Skeletal muscle tissue (tissue), 4 donors: Measurements from ENCODE around the gene TRUB2. TPM values are rescaled to one million over a fixed set of nuclear protein-coding genes. Genes with fewer than 3 reads are reported as not detected.

Source experiments
- H3K27ac ChIP-seq: one replicate; pipeline ENCODE4 v1.7.0; 2013; ENCODE audit warnings: mild to moderate bottlenecking, low read depth, low read length, inconsistent platforms
- H3K27me3 ChIP-seq, 3 donors: one replicate each; pipeline ENCODE4 v1.7.0; 2013; ENCODE audit warnings: low read length in 3 of 3; ENCODE audit not compliant: control insufficient read depth in 3 of 3, insufficient read depth in 3 of 3
- H3K36me3 ChIP-seq, 3 donors: one replicate each; pipeline ENCODE4 v1.7.0; 2013; ENCODE audit warnings: low read length in 3 of 3; ENCODE audit not compliant: control insufficient read depth in 3 of 3, insufficient read depth in 3 of 3
- H3K4me1 ChIP-seq, 3 donors: one replicate each; pipeline ENCODE4 v1.7.0; 2013; ENCODE audit warnings: low read length in 3 of 3, mild to moderate bottlenecking in 3 of 3; ENCODE audit not compliant: control insufficient read depth in 3 of 3, insufficient read depth in 3 of 3
- H3K4me3 ChIP-seq, 3 donors: one replicate each; pipeline ENCODE4 v1.7.0; 2013; ENCODE audit warnings: low read length in 3 of 3
- H3K9ac ChIP-seq, 3 donors: one replicate each; pipeline ENCODE4 v1.7.0; 2013; ENCODE audit warnings: low read length in 3 of 3, mild to moderate bottlenecking in 3 of 3, moderate library complexity in 2 of 3, low read depth in 1 of 3
- H3K9me3 ChIP-seq, 3 donors: one replicate each; pipeline ENCODE4 v1.7.0; 2013; ENCODE audit warnings: low read length in 3 of 3; ENCODE audit not compliant: control insufficient read depth in 3 of 3
- total RNA-seq: library from RNA; depleted of rRNA; stranded (reverse); fragments of >200 nt; gene quantifications from one replicate; pipeline ENCODE4 v1.2.3, GENCODE V29; 2014
- donor health status: Osteomylitis.

TRUB2 gene
- total RNA-seq, 1 donor from 2014 or later, result 11.0 TPM

DNA sequence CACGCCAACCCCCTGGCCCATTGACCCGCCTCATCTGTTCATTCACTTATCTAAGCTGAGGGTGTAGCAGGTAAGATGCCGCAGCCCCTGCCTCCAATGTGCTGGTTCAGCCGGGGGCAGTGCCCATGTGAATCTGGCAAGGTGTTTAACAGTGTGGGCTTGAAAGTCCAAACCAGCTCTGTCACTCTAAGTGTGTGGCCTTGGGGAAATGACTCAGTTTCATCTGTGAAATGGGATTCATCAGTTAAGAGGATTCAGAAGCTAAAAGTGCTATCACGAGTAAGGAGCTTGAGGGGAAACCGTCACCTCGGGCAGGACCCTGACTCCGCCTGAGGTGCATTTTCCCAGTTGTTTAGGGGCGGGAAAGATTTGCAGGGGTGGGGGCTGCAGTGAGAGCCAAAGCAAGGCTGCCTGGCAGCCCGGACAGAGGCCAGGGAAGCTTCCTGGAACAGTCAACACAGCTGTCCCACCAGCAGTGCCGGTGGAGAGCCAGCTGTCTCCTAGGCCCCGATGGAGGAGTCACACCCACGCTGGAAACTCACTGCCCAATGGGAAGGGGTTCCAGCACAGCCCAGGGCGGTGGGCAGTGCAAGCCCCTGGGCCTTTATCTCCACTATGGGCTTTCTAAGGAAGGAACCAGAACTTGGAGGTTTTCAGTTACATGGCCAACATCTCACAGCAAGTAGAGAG, 39.2 kb upstream of the TRUB2 start:
- H3K9me3 ChIP-seq, result no peaks in the 10 kb centered on the region
- peak overlapping the region; percentile 79 to 80 (median 79) for H3K4me3 ChIP-seq
- peaks cover 2 to 7% (median 4%) of the 10 kb centered on the region in 3 donors for H3K36me3 ChIP-seq
- peak overlapping the region; percentile 25 for H3K27ac ChIP-seq
- peaks cover 0 to 8% (median 4%) of the 10 kb centered on the region in 3 donors for H3K27me3 ChIP-seq
- peak overlapping the region; percentile 63 to 81 (median 69) for H3K9ac ChIP-seq
- peaks cover 18 to 22% (median 19%) of the 10 kb centered on the region in 3 donors for H3K4me1 ChIP-seq

DNA sequence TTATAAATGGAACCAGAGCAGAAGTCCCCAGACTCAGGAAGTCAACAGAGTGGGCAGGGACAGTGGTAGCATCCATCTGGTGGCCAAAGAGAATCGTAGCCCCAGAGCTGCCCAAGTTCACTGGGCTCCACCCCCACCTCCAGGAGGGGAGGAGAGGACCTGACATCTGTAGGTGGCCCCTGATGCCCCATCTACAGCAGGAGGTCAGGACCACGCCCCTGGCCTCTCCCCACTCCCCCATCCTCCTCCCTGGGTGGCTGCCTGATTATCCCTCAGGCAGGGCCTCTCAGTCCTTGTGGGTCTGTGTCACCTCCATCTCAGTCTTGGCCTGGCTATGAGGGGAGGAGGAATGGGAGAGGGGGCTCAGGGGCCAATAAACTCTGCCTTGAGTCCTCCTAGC, 38.6 kb upstream of the TRUB2 start:
- no peak overlapping the region for H3K9ac ChIP-seq
- no peak overlapping the region for H3K27ac ChIP-seq
- peaks cover 18 to 22% (median 19%) of the 10 kb centered on the region in 3 donors for H3K4me1 ChIP-seq
- peaks cover 0 to 7% (median 4%) of the 10 kb centered on the region in 3 donors for H3K27me3 ChIP-seq
- no peak overlapping the region for H3K4me3 ChIP-seq
- peaks cover 5 to 10% (median 5%) of the 10 kb centered on the region in 3 donors for H3K36me3 ChIP-seq
- H3K9me3 ChIP-seq, result no peaks in the 10 kb centered on the region

DNA sequence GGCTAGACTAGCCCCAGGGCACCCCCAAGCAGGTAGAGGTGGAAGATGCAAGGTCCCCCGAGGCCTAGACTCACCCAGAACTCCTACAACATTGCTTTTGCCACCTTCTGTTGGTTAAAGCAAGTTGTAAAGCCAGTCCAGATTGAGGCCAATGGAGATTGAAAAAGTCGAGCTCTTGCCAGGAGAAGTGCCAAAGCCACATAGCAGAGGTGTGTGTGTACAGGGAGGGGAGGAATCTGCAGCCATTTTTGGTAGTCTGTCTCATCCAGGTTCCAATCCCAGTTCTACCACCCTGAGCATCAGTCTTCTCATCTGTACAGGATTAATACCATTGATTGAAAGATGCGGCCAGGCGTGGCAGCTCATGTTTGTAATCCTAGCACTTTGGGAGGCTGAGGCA, 36.6 kb upstream of the TRUB2 start:
- Histone ChIP-seq H3K4me1 (peaks cover 10 to 14% (median 11%) of the 10 kb centered on the region in 3 donors), H3K4me3 (no peak overlapping the region), H3K9me3 (no peaks in the 10 kb centered on the region), H3K9ac (no peak overlapping the region), H3K27me3 (no peaks in the 10 kb centered on the region), H3K36me3 (peaks cover 15 to 20% (median 18%) of the 10 kb centered on the region in 3 donors), H3K27ac (no peak overlapping the region)

DNA sequence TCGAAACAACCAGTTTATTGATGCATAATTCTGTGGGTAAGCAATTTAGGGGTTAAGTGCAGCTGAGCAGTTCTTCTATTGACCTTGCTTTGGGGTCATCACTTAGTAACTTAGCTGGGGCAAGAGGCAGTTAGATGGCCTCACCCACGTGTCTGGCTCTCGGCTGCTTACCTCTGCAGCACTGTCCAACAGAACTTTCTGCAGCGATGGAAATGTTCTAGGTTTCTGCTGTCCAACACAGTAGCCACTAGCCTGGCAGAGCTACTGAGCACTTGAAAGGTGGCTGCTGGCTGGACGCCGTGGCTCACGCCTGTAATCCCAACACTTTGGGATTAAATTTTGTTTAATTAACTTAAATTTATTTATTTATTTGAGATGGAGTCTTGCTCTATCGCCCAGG, 35.8 kb upstream of the TRUB2 start:
- Histone ChIP-seq H3K4me3 (no peak overlapping the region), H3K36me3 (peaks cover 19 to 24% (median 23%) of the 10 kb centered on the region in 3 donors), H3K27me3 (no peaks in the 10 kb centered on the region), H3K4me1 (peaks cover 10 to 14% (median 11%) of the 10 kb centered on the region in 3 donors), H3K27ac (no peak overlapping the region), H3K9ac (no peak overlapping the region), H3K9me3 (no peaks in the 10 kb centered on the region)

DNA sequence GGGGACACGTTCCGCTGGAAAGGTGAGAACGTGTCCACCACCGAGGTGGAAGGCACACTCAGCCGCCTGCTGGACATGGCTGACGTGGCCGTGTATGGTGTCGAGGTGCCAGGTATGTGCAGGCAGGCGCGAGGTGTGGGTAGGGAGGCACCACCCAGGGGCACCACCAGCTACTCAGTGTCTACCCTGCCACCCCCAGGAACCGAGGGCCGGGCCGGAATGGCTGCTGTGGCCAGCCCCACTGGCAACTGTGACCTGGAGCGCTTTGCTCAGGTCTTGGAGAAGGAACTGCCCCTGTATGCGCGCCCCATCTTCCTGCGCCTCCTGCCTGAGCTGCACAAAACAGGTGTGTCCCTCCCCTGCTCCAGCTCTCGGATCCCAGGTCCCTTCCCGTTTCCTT, 33.2 kb upstream of the TRUB2 start:
- no peaks in the 10 kb centered on the region for H3K4me1 ChIP-seq
- H3K27ac ChIP-seq, result no peak overlapping the region
- H3K36me3 ChIP-seq, result peaks cover 29 to 33% (median 32%) of the 10 kb centered on the region in 3 donors
- H3K9me3 ChIP-seq, result no peaks in the 10 kb centered on the region
- no peaks in the 10 kb centered on the region for H3K27me3 ChIP-seq
- no peak overlapping the region for H3K9ac ChIP-seq
- H3K4me3 ChIP-seq, result no peak overlapping the region

DNA sequence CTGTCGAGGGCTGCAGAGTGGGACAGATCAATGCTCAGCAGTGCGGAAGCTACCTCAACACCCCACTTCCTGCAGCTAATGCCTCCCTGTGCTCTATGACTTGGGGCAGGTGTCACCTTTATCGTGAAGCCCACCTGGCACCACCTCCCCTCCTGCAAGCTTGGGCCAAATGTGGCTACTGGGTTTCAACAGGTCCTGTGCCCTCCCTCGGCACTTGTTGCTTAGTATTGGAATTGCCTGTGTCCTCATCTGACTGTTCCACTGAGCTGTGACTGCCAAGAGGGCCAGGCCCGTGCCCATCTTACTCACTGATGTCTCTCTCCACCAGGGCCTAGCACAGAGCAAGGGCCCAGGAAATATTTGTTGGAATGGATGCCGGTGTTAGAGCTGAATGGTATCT, 27.5 kb upstream of the TRUB2 start:
- peaks cover 58 to 63% (median 59%) of the 10 kb centered on the region in 3 donors for H3K36me3 ChIP-seq
- H3K27me3 ChIP-seq, result no peaks in the 10 kb centered on the region
- H3K9me3 ChIP-seq, result no peaks in the 10 kb centered on the region
- no peak overlapping the region for H3K4me3 ChIP-seq
- H3K27ac ChIP-seq, result no peak overlapping the region
- no peaks in the 10 kb centered on the region for H3K4me1 ChIP-seq
- H3K9ac ChIP-seq, result no peak overlapping the region

DNA sequence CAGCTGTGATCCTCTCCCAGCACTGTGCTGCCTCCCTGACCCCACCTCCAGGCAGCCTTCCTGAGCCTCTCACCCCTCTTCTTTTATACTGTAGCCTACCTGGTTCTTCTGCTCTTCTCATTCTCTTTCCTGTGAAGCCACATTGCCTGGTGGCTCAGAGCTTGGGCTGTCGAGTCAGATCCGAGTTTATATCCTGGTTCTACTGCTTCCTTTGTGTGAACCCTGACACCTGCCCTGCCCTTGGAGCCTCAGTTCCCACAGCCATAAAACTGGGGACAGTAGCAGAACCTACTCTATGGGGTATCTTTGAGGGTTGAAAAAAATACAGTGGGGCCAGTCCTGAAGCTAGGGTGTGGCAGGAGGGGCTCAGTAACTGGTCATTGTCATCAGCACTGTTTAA, 26.9 kb upstream of the TRUB2 start:
- Histone ChIP-seq H3K9me3 (no peaks in the 10 kb centered on the region), H3K9ac (no peak overlapping the region), H3K27ac (no peak overlapping the region), H3K4me3 (no peak overlapping the region), H3K4me1 (no peaks in the 10 kb centered on the region), H3K27me3 (no peaks in the 10 kb centered on the region), H3K36me3 (peaks cover 64 to 67% (median 65%) of the 10 kb centered on the region in 3 donors)

DNA sequence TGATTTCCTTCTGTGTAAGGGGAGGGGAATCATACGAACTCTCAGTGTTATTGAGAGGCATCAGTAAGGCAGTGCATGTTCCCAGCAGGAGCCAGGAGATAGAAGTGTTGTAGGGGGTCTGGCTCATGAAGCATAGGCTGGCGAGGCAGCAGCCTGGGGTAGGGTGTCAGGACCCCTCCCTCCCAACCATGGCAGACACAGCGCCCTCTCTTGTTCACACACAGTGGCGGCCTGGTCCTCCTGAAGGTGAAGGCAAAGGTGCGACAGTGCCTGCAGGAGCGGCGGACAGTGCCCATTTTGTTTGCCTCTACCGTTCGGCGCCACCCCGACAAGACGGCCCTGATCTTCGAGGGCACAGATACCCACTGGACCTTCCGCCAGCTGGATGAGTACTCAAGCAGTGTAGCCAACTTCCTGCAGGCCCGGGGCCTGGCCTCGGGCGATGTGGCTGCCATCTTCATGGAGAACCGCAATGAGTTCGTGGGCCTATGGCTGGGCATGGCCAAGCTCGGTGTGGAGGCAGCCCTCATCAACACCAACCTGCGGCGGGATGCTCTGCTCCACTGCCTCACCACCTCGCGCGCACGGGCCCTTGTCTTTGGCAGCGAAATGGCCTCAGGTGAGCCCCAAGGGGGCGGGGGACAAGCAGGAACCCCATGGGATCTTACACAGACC, 22.8 kb upstream of the TRUB2 start:
- Histone ChIP-seq H3K27ac (no peak overlapping the region), H3K4me1 (peaks cover 6 to 10% (median 8%) of the 10 kb centered on the region in 3 donors), H3K9ac (no peak overlapping the region), H3K27me3 (no peaks in the 10 kb centered on the region), H3K4me3 (no peak overlapping the region), H3K36me3 (peaks cover 60 to 65% (median 64%) of the 10 kb centered on the region in 3 donors), H3K9me3 (no peaks in the 10 kb centered on the region)

DNA sequence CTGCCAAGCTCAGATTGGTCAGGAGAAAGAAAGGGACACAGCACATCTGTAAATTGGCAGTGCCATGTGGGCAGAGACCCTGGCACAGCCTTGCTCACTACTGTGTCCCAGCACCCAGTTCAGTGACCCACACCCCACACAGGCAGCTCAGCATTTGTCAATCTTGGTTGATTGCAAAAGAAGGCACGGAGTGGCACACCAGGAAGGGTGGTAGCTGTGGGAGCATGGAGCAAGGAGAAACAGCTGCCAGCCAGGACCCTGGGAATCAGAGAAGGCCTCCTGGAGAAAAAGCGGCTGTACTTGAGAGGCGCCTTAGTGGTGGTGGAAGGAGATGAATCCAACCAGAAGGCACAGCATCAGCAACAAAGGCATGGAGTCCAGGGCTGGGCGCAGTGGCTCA, 21.6 kb upstream of the TRUB2 start:
- no peak overlapping the region for H3K27ac ChIP-seq
- no peaks in the 10 kb centered on the region for H3K9me3 ChIP-seq
- H3K27me3 ChIP-seq, result no peaks in the 10 kb centered on the region
- no peak overlapping the region for H3K9ac ChIP-seq
- H3K4me1 ChIP-seq, result peaks cover 11 to 15% (median 13%) of the 10 kb centered on the region in 3 donors
- no peak overlapping the region for H3K4me3 ChIP-seq
- peaks cover 48 to 54% (median 52%) of the 10 kb centered on the region in 3 donors for H3K36me3 ChIP-seq
